ENCODE data around the gene OR9A2.

- no peak for TF ChIP-seq CTCF (IDR thresholded peaks at IDR 0.05; ENCODE audit: low read length)
- TF ChIP-seq EZH2 (optimal IDR thresholded peaks at IDR 0.05; ENCODE audit: low read depth, low read length), result no peak
- TF ChIP-seq EZH2phosphoT487 (IDR thresholded peaks at IDR 0.05; ENCODE audit: low read length), result no peak
Observed at GRCh38 chr7:142998966-142999365, 28.0 kb downstream of the OR9A2 start.
